HG02759 (cell line): Measurements from ENCODE around the gene FOXD2.
"Not testable (repeated sequence)": the region's sequence is repeated elsewhere in the genome, so short reads cannot be mapped to it uniquely, and the experiment has no call there.

ENCODE experiments used
- ATAC-seq: cut with Tn5 transposase; IDR thresholded peaks from one replicate; pipeline ENCODE4 v1.9.1; 2021; ENCODE audit warnings: mild to moderate bottlenecking, moderate library complexity; ENCODE audit not compliant: unreplicated experiment

FOXD2 gene

GRCh38 chr1:47439017-47439818 is 1.4 kb downstream of the FOXD2 start:
- ATAC-seq = no peak

- no peak for ATAC-seq
These were observed 2.2 kb downstream of the FOXD2 start for GRCh38 chr1:47439819-47440598.

GRCh38 chr1:47440599-47441081 is 2.8 kb downstream of the FOXD2 start:
- ATAC-seq = no peak

- no peak for ATAC-seq
These were observed 3.7 kb downstream of the FOXD2 start for GRCh38 chr1:47441450-47442106.

DNA sequence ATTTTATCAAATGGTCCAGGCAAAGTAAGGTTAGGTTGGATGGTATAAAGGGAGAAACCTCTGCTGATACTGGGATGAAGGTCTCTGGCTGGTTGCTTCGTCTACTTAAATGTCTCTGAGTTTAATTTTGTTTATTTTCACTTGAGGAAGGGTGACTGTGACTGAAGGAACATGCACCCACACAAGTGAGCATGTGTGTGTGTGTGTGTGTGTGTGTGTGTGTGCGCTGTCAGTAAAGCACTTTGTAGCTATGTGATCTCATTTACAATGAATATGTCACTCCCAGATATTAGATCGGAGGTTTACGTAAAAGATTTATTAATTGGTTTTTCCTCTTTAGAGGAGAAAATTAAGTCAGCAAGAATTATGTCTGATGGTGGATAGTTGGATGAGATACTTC is 4.4 kb downstream of the FOXD2 start:
- ATAC-seq = no peak

DNA sequence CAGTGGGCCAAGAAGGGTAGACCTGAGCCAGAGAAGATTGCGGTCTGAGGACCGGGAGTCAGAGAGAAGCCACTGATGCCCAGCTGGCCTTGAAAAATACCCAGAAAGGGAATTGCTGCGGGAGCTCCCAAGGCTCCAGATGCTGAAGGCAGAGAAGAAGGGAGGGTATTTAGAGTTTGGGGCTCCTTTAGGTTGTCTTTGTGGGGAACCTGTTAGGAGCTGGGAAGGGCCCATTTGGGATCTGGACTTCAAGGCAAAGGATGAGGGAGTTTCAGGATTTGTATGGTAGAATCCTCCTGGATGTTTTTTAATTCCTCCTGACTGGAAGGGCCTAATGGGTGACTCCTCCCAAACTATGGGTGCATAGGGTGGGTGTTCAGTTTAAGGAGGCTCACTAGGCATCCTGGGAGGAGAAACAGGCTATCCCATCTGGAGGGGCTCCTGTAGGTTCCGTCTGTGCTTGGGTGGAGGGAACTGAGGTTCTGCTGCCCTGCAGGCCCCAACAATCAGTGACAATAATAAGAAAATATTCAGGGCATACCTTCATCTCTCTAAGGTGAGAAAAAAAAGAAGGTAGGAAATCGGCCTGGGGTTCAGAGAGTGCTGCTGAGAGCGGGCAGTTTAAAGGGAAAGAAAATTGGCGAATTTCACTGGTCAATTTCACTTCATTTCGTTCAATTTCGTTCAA is 5.1 kb downstream of the FOXD2 start:
- no peak for ATAC-seq

GRCh38 chr1:47443530-47444296 is 5.9 kb downstream of the FOXD2 start:
- ATAC-seq = no peak

GRCh38 chr1:47444297-47444561 is 6.4 kb downstream of the FOXD2 start:
- ATAC-seq = no peak

- no peak for ATAC-seq
These were observed 7.0 kb downstream of the FOXD2 start for GRCh38 chr1:47444562-47445465.

- no peak for ATAC-seq
These were observed 8.1 kb downstream of the FOXD2 start for GRCh38 chr1:47445823-47446550.

DNA sequence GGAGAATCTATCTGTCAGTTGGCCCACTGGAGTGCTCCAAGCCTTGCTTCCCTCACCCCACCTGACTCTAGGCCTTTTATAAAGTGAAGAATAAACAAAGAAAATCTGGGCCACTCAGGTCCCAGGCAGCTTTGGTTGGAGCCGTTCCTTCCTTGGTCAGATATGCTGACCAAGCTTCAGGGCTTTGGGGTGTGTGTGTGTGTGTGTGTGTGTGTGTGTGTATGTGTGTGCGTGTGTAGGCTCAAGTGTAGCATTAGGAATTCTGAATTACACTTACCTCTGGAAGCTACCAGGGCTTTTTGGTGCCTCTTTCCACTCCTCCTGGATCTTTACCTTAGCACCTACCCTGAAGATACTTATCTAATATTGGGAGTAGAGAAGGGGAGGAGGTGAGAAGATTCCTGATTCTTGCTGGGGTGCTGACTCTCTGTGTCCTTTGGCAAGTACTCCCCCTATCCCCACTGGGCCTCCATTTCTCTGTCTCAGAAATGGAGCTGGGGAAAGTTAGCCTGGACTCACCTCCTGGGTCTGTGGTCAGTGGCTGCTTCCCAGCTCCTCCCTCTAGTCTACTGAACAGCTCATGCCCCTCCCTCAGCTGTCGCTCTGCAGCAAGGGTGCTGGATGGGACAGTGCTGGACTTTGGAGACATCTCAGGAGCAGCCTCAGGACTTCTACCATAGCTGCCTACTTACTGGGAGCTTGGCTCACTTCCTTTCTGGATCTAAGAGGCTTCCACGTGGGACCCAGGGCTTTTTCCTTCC is 10.8 kb downstream of the FOXD2 start:
- ATAC-seq = no peak

- no peak for ATAC-seq
These were observed 12.1 kb downstream of the FOXD2 start for GRCh38 chr1:47449822-47450552.

DNA sequence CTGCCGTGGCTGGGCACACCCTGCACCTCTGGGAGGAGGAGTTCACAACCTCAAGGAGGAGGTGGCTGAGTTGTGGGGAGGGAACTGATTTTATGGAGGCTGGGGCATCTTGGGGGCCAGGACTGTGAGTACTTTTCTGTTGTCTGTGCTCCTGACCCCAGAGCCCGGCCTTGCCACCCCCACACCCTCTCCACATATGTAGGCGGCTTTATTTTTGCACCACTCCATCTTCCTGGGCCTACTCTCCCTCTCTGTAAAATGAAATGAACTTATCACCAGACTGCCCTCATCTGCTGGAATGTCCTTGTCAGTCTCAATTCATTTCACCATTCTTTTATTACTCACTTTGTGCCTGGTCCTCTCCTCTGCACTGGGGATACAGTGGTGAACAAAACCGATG is 12.8 kb downstream of the FOXD2 start:
- ATAC-seq = no peak

DNA sequence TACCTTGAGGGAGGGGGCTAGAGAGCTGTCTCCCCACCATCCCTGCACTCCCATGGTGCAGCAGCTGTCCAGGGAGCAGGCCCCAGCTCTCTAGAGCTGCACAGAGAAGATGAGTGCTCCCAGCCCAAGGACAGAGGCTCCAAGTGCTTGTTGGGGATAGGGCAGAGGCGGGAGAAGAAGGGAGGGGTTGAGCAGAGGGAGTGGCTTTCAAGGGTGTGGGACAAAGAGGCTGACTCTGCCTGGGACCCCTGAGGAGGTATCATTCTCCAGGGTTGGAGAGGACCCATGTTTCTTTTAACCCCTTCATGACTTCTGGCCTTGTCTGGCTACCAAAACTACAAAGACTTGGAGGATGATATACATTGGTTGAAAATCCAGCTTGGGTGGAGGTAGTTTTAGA is 14.6 kb downstream of the FOXD2 start:
- ATAC-seq = no peak

DNA sequence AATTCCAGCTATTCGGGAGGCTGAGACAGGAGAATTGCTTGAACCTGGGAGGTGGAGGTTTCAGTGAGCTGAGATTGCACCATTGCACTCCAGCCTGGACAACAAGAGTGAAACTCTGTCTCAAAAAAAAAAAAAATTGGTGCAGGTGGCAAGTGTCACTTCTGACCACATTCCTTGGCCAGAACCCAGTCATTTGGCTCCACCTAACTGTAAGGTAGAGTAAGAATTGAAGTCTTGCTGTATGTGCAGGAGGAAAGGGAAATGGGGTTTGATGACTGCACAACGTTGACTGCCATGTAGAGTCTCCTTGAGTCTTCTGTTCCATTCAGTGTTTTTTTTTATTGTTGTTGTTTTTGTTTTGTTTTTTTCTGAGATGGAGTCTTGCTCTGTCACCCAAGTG is 16.1 kb downstream of the FOXD2 start:
- not testable (repeated sequence) for ATAC-seq

- no peak for ATAC-seq
These were observed 18.4 kb downstream of the FOXD2 start for GRCh38 chr1:47456250-47456649.

DNA sequence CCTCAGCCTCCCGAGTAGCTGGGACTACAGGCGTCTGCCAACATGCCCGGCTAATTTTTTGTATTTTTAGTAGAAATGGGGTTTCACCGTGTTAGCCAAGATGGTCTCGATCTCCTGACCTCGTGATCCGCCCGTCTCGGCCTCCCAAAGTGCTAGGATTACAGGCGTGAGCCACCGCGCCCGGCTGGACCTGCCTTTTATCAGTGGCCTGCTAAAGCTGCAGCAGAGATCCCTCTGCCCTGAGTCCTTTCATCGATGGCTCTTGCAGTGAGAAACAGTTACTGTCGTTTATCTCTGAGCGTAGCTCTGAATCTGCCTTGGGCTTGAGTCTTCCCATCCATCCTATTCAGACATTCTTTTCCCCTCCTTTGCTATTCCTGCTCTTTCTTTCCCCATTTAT is 19.7 kb downstream of the FOXD2 start:
- ATAC-seq = not testable (repeated sequence)
